Stimulated activated CD8-positive, alpha-beta memory T cell treated with anti-CD3 and anti-CD28 coated beads, Interleukin-15, amount 100 ng/mL, for 1 hour (primary cell): ENCODE results near the gene RANBP3L.
"Not testable (repeated sequence)": the region's sequence is repeated elsewhere in the genome, so short reads cannot be mapped to it uniquely, and the experiment has no call there.

Experiments used
- DNase-seq: peaks from one replicate; pipeline ENCODE4 v3.0.0-alpha.2; 2020; ENCODE audit warnings: low read depth

RANBP3L gene

DNA sequence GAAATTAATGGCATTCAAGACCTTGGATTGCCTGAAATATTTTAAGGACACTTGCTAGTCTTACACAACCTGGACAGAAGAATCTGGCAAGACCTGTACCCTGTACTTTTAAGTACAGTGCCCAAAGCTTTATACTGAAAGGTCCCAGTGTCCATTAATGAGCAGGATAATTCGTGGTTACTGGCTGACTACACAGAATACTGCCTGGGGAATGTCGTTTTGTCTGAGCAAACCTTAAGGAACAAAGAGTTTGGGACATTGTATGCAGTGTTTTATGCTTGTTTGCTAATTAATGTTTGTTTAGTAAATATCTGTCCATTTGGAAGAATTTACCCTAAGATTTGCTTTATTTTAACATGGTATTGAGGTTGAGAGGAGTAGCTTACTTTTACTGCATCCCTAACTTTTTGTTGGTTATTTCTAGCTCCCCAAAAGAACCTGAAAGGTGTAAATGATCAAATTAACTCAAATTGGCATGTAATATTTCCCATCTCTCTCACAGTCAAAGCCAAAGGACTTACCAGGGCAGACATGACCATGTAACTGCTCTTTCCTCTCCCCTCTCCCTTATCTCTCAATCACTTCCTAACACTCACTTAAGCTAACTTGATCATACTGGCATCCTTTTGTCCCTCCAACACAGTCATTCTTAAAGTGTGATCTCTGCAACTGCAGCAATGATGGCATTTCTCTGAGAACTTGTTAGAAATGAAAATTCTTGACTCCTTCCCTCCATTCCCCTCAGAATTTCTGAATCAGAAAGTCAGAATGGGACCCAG lies 15.7 kb downstream of the RANBP3L start:
- DNase-seq = no peak

GRCh38 chr5:36283775-36284174 lies 17.9 kb downstream of the RANBP3L start:
- DNase-seq = not testable (repeated sequence)

DNA sequence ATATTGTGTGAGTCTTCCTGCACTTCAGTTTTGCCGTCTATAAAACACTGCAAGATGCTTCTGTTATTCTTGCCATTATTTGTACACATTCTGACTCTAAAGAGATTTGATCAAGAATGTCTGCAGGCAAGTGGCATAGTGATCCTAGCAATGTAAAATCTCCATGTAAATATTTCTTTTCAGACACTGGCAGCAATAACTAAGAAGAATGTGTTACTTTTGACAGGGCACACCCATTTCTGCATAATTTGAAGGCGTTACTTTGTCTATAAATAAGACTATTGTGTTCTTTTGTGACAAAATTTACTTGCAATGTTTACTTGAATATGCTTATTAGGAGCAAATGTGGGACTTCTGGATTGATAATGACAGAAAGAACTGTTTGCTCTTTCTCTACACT lies 20.1 kb downstream of the RANBP3L start:
- DNase-seq = no peak

DNA sequence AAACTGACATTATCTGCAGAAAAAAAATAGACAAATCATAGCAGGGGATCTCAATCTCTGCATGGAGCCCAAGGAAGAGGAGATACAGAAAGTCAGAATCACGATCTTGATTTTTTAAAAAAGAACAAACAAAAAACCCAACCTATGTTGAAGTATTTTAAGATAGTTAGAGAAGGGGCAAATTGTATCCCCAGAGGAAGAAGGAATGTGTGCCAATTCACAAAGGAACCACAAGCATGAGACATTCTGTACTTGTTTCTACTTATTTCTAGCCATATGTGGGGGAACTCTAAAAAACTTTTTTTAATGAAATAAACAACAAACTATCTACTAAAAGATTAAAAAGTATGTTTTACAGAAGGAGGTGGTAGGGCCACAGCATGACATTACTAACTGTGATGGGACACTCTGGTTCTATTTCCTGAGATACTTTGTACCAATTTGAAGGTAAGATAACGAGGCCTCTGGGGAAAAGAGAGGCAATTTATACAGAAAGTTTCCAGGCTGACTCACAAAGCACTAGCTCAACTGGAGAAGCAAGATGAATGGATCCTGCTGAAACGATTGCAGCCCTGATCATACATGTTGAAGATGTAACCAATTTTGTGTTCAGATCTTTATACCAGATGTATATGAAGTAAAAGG lies 22.5 kb downstream of the RANBP3L start:
- DNase-seq = no peak

DNA sequence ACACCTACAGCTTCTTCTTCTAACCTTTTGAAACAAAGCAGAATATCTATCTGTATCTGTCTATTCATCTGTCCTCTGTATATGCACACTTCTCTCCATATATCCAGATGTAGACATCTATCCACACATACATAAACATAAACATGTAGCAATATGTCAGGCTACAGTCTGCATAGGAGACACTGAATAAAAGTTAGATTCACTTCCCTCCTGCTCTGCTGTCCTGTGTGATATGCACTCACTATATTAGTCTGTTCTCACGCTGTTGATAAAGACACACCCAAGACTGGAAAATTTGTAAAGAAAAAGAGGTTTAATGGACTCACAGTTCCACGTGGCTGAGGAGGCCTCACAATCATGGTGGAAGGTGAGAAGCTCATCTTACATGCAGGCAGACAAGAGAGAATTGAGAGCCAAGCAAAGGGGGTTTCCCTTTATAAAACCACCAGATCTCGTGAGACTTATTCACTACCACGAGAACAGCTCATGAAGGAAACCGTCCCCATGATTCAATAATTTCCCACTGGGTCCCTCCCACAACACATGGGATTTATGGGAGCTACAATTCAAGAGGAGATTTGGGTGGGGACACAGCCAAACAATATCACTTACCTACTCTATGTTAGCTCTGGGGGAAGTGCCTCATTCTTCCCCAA lies 24.1 kb downstream of the RANBP3L start:
- no peak for DNase-seq

GRCh38 chr5:36276864-36277263 lies 24.8 kb downstream of the RANBP3L start:
- DNase-seq = no peak

- DNase-seq = no peak
Observed at GRCh38 chr5:36273809-36274526, 27.7 kb downstream of the RANBP3L start.

GRCh38 chr5:36272136-36272690 lies 29.5 kb downstream of the RANBP3L start:
- no peak for DNase-seq

DNA sequence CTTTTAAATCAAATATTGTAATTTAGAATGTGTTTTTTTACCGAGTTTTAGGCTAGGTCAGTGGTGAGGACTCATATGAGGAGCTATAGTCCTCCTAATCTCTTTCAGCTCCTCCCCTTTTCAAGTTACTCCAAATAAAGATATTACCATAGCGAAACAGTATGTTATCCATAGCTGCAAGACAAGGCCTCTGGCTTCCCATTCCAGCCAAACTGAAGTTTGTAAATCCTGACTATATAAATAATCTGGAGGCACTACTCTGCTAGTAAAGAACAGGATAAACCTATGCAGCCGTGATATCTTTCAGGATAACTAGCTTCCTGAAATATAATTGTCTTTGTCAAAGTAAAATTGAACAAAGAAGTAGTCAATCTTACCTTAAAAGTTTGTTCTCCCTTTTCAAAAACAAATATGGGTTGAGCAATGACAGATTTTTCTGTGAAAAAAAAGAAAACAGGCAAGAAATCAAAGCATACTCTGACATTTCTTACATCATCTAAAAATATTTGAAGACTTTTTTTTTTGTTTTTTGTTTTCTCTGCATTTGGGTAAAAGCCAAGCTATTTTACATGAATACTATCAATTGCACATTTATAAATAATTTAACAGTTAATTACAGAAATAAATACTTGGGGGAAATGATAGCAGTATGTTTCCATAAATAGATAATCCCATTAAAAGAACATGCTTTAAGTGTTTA lies 30.7 kb downstream of the RANBP3L start:
- DNase-seq = no peak

GRCh38 chr5:36270175-36270574 lies 31.5 kb downstream of the RANBP3L start:
- DNase-seq = no peak

GRCh38 chr5:36269478-36269877 lies 32.2 kb downstream of the RANBP3L start:
- no peak for DNase-seq

DNA sequence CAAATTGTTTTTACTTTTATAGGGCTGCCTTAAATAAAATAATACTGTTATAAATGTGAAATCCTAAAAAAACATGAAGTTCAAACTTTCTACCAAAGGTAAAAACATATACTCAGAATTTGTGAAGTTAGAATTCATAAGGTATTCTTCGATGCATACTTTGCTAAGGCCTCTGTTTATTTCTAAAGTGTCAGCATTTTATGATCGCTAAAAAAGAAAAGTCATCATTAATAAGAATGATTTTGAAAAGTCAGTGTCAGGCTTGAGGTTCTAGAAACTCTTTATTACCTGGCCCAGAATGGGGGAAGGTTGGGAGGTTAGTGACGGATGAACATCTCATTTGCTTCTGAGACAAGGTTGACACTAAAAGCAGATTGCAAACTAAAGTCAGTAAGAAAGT lies 33.8 kb downstream of the RANBP3L start:
- DNase-seq = no peak

DNA sequence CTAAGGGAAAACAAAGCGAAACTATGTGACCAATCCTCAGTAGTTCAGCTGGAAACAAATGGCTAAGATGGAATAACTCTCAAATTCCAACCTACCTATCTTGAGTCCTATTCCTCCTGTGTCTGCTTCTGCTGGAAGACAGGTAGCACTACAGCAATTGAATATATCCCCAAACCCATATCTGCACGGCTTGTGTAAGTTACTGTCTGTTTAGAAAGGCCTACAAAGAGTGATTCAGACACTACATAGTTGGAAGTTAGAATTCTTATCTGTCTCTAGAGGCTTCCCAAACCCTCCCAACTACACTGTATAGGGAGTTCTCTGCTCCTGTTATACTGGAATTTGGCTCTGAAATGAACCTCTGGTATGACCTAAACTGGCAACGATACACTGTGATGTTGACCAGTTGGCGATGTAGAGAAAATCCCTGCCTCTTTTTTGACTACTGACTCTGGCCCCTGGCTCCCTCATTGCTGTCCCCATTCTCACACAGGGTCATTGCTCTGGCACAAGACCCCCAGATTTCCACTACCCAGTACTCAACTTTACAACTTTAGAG lies 37.4 kb downstream of the RANBP3L start:
- no peak for DNase-seq

DNA sequence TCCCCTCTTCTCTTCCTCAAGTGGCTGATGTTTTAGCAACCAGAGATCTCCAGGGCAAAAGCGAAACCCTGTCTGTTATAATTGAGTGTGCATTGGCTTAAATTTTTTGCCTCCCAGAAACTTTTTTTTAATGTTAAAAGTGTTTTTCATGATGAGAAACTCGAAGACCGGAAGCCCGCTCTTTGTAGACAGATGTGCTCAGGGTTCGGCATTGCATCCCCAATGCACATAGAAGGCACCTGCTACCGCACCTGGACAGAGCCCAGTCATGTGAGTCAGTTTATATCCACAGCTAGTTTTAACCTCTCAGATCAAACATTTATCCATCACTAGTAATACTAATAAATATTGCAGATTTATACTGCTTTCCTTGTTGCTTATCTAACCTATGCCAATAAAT lies 40.5 kb downstream of the RANBP3L start:
- DNase-seq = no peak

DNA sequence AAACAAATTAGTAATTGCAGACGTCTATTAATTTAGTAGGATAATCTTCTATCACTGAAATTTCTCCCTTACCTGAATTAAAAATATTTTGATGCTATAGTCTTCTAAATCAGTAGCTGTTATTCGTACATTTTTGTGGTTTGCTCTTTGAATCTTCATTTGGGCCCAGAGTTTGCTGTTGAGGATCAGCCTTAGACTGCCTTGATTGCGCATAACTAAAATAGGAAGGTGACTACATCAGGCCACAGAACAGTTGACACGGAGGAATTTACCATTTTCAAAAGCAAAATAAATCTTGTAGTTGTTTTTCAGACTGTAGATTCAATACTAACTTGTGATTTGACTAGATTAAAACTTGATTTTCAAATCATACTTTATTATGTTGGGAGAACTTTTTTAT lies 48.1 kb downstream of the RANBP3L start:
- DNase-seq = no peak

- no peak for DNase-seq
Observed at GRCh38 chr5:36252722-36253365, 48.9 kb downstream of the RANBP3L start.

GRCh38 chr5:36251218-36251617 lies 50.5 kb downstream of the RANBP3L start:
- DNase-seq = no peak

- no peak for DNase-seq
Observed at GRCh38 chr5:36250427-36250826, 51.3 kb downstream of the RANBP3L start.

DNA sequence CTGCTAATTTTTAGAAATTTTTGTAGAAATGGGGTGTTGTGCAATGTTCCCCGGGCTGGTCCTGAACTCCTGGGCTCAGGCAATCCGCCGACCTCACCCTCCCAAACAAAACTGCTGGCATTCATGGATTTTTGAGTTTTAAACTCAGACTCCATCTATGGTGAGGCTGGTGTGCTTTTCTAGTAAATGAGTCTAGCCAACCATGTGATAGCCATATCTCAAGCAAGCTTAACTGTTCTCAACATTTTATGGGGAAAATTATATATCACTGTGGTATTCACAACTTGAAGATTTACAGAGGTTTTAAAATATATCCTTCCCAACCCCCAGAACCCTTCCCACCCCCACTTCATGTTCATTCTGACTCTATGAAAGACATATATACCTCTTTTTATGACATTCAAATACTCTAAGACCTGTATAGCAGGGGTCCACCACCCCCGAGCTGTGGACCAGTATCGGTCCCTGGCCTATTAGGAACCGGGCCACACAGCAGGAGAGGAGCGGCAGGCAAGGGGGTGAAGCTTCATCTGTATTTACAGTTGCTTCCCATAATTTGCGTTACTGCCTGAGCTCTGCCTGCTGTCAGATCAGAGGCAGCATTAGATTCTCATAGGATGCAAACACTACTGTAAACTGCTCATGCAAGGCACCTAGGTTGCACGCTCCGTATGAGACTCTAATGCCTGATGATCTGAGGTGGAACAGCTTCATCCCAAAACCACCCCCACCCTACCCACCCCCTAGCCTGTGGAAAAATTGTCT lies 55.5 kb downstream of the RANBP3L start:
- DNase-seq = no peak

GRCh38 chr5:36244076-36244475 lies 57.6 kb downstream of the RANBP3L start:
- DNase-seq = no peak
